ENCODE measurements around the gene FMNL2. TPM values are rescaled to one million over a fixed set of nuclear protein-coding genes. Genes with fewer than 3 reads are reported as not detected.
"Not testable (repeated sequence)": the region's sequence is repeated elsewhere in the genome, so short reads cannot be mapped to it uniquely, and the experiment has no call there.

The FMNL2 gene
- total RNA-seq, 5 donors from 2014 or later (not counting 1 experiment from before 2014, with no cell fraction given) = 0.63 to 0.96 (median 0.75) TPM

- H3K36me3 ChIP-seq (ENCODE audit: control insufficient read depth in 2 of 2, extremely low read depth in 1 of 2, insufficient read depth in 1 of 2, low read length in 1 of 2) = no peaks in the 10 kb centered on the region
- no peak overlapping the region for H3K27ac Mint-ChIP-seq
- peaks cover 1 to 2% of the 10 kb centered on the region in 2 donors for H3K27me3 Mint-ChIP-seq
- H3K4me3 ChIP-seq (ENCODE audit: control insufficient read depth in 1 of 2, extremely low read depth in 1 of 2, low read length in 1 of 2) = no peak overlapping the region
- peaks cover 0 to 4% (median 0%) of the 10 kb centered on the region in 3 donors for H3K9me3 Mint-ChIP-seq
- no peaks in the 10 kb centered on the region for H3K4me1 ChIP-seq (ENCODE audit: control insufficient read depth in 1 of 2, extremely low read depth in 1 of 2, insufficient read depth in 2 of 2, low read length in 2 of 2)
- H3K9me3 ChIP-seq = no peaks in the 10 kb centered on the region
- CTCF ChIA-PET = no interaction called here
- no peaks in the 10 kb centered on the region for H3K36me3 Mint-ChIP-seq
- H3K27me3 ChIP-seq (replicated peaks in 1 of 2; ENCODE audit: control insufficient read depth in 2 of 2, extremely low read depth in 1 of 2, insufficient read depth in 2 of 2, low read length in 1 of 2) = no peaks in the 10 kb centered on the region
- H3K27ac ChIP-seq (ENCODE audit: low read length) = no peak overlapping the region
- ATAC-seq (replicated peaks in 1 of 4) = no peak
- WGBS (ENCODE audit: insufficient coverage) = no CpG with 5 or more reads among the region's 1 CpG
- H3K4me1 Mint-ChIP-seq = no peaks in the 10 kb centered on the region
- DNase-seq = no peak
- POLR2A ChIA-PET = no interaction called here
- no peak overlapping the region for H3K4me3 Mint-ChIP-seq
These were observed 51.3 kb downstream of the FMNL2 start for GRCh38 chr2:152386266-152386665.

GRCh38 chr2:152387041-152387440, 52.1 kb downstream of the FMNL2 start:
- POLR2A ChIA-PET = interaction anchor here in 1 of 2 donors (0.6 kb wide), 1 partner anchor 564 kb away, joined by 14 read pairs; no protein-coding TSS in a partner anchor
- no peak overlapping the region for H3K4me3 ChIP-seq (ENCODE audit: control insufficient read depth in 1 of 2, extremely low read depth in 1 of 2, low read length in 1 of 2)
- no peaks in the 10 kb centered on the region for H3K36me3 ChIP-seq (ENCODE audit: control insufficient read depth in 2 of 2, extremely low read depth in 1 of 2, insufficient read depth in 1 of 2, low read length in 1 of 2)
- H3K4me1 ChIP-seq (ENCODE audit: control insufficient read depth in 1 of 2, extremely low read depth in 1 of 2, insufficient read depth in 2 of 2, low read length in 2 of 2) = no peaks in the 10 kb centered on the region
- Mint-ChIP-seq H3K4me3 (no peak overlapping the region), H3K9me3 (peaks cover 0 to 4% (median 0%) of the 10 kb centered on the region in 3 donors), H3K27ac (no peak overlapping the region), H3K36me3 (no peaks in the 10 kb centered on the region), H3K4me1 (no peaks in the 10 kb centered on the region), H3K27me3 (peaks cover 0 to 2% of the 10 kb centered on the region in 2 donors)
- no peaks in the 10 kb centered on the region for H3K27me3 ChIP-seq (replicated peaks in 1 of 2; ENCODE audit: control insufficient read depth in 2 of 2, extremely low read depth in 1 of 2, insufficient read depth in 2 of 2, low read length in 1 of 2)
- no CpG with 5 or more reads among the region's 1 CpG for whole genome bisulfite sequencing (ENCODE audit: insufficient coverage)
- ATAC-seq (replicated peaks in 1 of 4) (no peak), DNase-seq (no peak)
- no peak overlapping the region for H3K27ac ChIP-seq (ENCODE audit: low read length)
- no peaks in the 10 kb centered on the region for H3K9me3 ChIP-seq
- CTCF ChIA-PET = no interaction called here

GRCh38 chr2:152388269-152388668, 53.3 kb downstream of the FMNL2 start:
- WGBS (ENCODE audit: insufficient coverage) = 93% methylated on average over 4 of the region's 9 CpGs
- POLR2A ChIA-PET; H3K9me3 Mint-ChIP-seq; CTCF ChIA-PET; H3K27ac Mint-ChIP-seq; H3K9me3 ChIP-seq; H3K36me3 ChIP-seq (ENCODE audit: control insufficient read depth in 2 of 2, extremely low read depth in 1 of 2, insufficient read depth in 1 of 2, low read length in 1 of 2); H3K27me3 ChIP-seq (replicated peaks in 1 of 2; ENCODE audit: control insufficient read depth in 2 of 2, extremely low read depth in 1 of 2, insufficient read depth in 2 of 2, low read length in 1 of 2); H3K4me3 ChIP-seq (ENCODE audit: control insufficient read depth in 1 of 2, extremely low read depth in 1 of 2, low read length in 1 of 2); DNase-seq; ATAC-seq (replicated peaks in 1 of 4); H3K36me3 Mint-ChIP-seq; H3K4me1 Mint-ChIP-seq; H3K4me3 Mint-ChIP-seq; H3K27ac ChIP-seq (ENCODE audit: low read length); H3K4me1 ChIP-seq (ENCODE audit: control insufficient read depth in 1 of 2, extremely low read depth in 1 of 2, insufficient read depth in 2 of 2, low read length in 2 of 2); H3K27me3 Mint-ChIP-seq: not testable (repeated sequence)

GRCh38 chr2:152389483-152389882, 54.5 kb downstream of the FMNL2 start:
- Histone ChIP-seq H3K27me3 (replicated peaks in 1 of 2; ENCODE audit: control insufficient read depth in 2 of 2, extremely low read depth in 1 of 2, insufficient read depth in 2 of 2, low read length in 1 of 2) (peaks cover 0 to 3% of the 10 kb centered on the region in 2 experiments), H3K4me1 (ENCODE audit: control insufficient read depth in 1 of 2, extremely low read depth in 1 of 2, insufficient read depth in 2 of 2, low read length in 2 of 2) (no peaks in the 10 kb centered on the region), H3K4me3 (ENCODE audit: control insufficient read depth in 1 of 2, extremely low read depth in 1 of 2, low read length in 1 of 2) (no peak overlapping the region), H3K27ac (ENCODE audit: low read length) (no peak overlapping the region), H3K36me3 (ENCODE audit: control insufficient read depth in 2 of 2, extremely low read depth in 1 of 2, insufficient read depth in 1 of 2, low read length in 1 of 2) (no peaks in the 10 kb centered on the region), H3K9me3 (no peaks in the 10 kb centered on the region)
- H3K4me3 Mint-ChIP-seq = no peak overlapping the region
- no peak for ATAC-seq (replicated peaks in 1 of 4)
- 95% methylated on average over 17 of the region's 19 CpGs for WGBS (ENCODE audit: insufficient coverage)
- ChIA-PET CTCF (no interaction called here), POLR2A (no interaction called here)
- no peaks in the 10 kb centered on the region for H3K36me3 Mint-ChIP-seq
- no peaks in the 10 kb centered on the region for H3K27me3 Mint-ChIP-seq
- no peak for DNase-seq
- H3K4me1 Mint-ChIP-seq = no peaks in the 10 kb centered on the region
- no peak overlapping the region for H3K27ac Mint-ChIP-seq
- peaks cover 0 to 4% (median 0%) of the 10 kb centered on the region in 3 donors for H3K9me3 Mint-ChIP-seq

- H3K27me3 Mint-ChIP-seq = no peaks in the 10 kb centered on the region
These were observed 55.9 kb downstream of the FMNL2 start for GRCh38 chr2:152390837-152391236.

GRCh38 chr2:152391318-152391717, 56.3 kb downstream of the FMNL2 start:
- no peak overlapping the region for H3K4me3 Mint-ChIP-seq
- H3K36me3 ChIP-seq (ENCODE audit: control insufficient read depth in 2 of 2, extremely low read depth in 1 of 2, insufficient read depth in 1 of 2, low read length in 1 of 2) = no peaks in the 10 kb centered on the region
- POLR2A ChIA-PET = no interaction called here
- H3K4me3 ChIP-seq (ENCODE audit: control insufficient read depth in 1 of 2, extremely low read depth in 1 of 2, low read length in 1 of 2) = no peak overlapping the region
- H3K27me3 ChIP-seq (replicated peaks in 1 of 2; ENCODE audit: control insufficient read depth in 2 of 2, extremely low read depth in 1 of 2, insufficient read depth in 2 of 2, low read length in 1 of 2) = peaks cover 0 to 3% of the 10 kb centered on the region in 2 experiments
- WGBS (ENCODE audit: insufficient coverage) = no CpG with 5 or more reads among the region's 2 CpGs
- no peaks in the 10 kb centered on the region for H3K27me3 Mint-ChIP-seq
- no peak for ATAC-seq (replicated peaks in 1 of 4)
- H3K4me1 ChIP-seq (ENCODE audit: control insufficient read depth in 1 of 2, extremely low read depth in 1 of 2, insufficient read depth in 2 of 2, low read length in 2 of 2) = no peaks in the 10 kb centered on the region
- H3K36me3 Mint-ChIP-seq = no peaks in the 10 kb centered on the region
- H3K4me1 Mint-ChIP-seq = no peaks in the 10 kb centered on the region
- no peak for DNase-seq
- CTCF ChIA-PET = interaction anchor here in 1 of 2 donors (0.6 kb wide), 1 partner anchor 22 kb away, joined by 6 read pairs; no protein-coding TSS in a partner anchor
- no peaks in the 10 kb centered on the region for H3K9me3 ChIP-seq
- no peak overlapping the region for H3K27ac Mint-ChIP-seq
- no peak overlapping the region for H3K27ac ChIP-seq (ENCODE audit: low read length)
- peaks cover 0 to 4% (median 0%) of the 10 kb centered on the region in 3 donors for H3K9me3 Mint-ChIP-seq

More at GRCh38 chr2:152390837-152391236, 55.9 kb downstream of the FMNL2 start:
- ChIA-PET POLR2A (no interaction called here), CTCF (no interaction called here)
- Histone ChIP-seq H3K36me3 (ENCODE audit: control insufficient read depth in 2 of 2, extremely low read depth in 1 of 2, insufficient read depth in 1 of 2, low read length in 1 of 2) (no peaks in the 10 kb centered on the region), H3K27ac (ENCODE audit: low read length) (no peak overlapping the region), H3K9me3 (no peaks in the 10 kb centered on the region), H3K4me3 (ENCODE audit: control insufficient read depth in 1 of 2, extremely low read depth in 1 of 2, low read length in 1 of 2) (no peak overlapping the region), H3K4me1 (ENCODE audit: control insufficient read depth in 1 of 2, extremely low read depth in 1 of 2, insufficient read depth in 2 of 2, low read length in 2 of 2) (no peaks in the 10 kb centered on the region), H3K27me3 (replicated peaks in 1 of 2; ENCODE audit: control insufficient read depth in 2 of 2, extremely low read depth in 1 of 2, insufficient read depth in 2 of 2, low read length in 1 of 2) (peaks cover 0 to 3% of the 10 kb centered on the region in 2 experiments)
- whole genome bisulfite sequencing (ENCODE audit: insufficient coverage) = no CpG with 5 or more reads among the region's 2 CpGs
- no peak overlapping the region for H3K27ac Mint-ChIP-seq
- DNase-seq = no peak
- H3K9me3 Mint-ChIP-seq = peaks cover 0 to 4% (median 0%) of the 10 kb centered on the region in 3 donors
- H3K4me1 Mint-ChIP-seq = no peaks in the 10 kb centered on the region
- H3K36me3 Mint-ChIP-seq = no peaks in the 10 kb centered on the region
- no peak for ATAC-seq (replicated peaks in 1 of 4)
- H3K4me3 Mint-ChIP-seq = no peak overlapping the region

GRCh38 chr2:152393377-152393776, 58.4 kb downstream of the FMNL2 start:
- no peak overlapping the region for H3K27ac ChIP-seq (ENCODE audit: low read length)
- H3K9me3 ChIP-seq = no peaks in the 10 kb centered on the region
- Mint-ChIP-seq H3K36me3 (no peaks in the 10 kb centered on the region), H3K4me1 (no peaks in the 10 kb centered on the region), H3K27ac (no peak overlapping the region), H3K9me3 (peaks cover 0 to 4% (median 0%) of the 10 kb centered on the region in 3 donors), H3K4me3 (no peak overlapping the region), H3K27me3 (peaks cover 0 to 7% of the 10 kb centered on the region in 2 donors)
- peaks cover 0 to 3% of the 10 kb centered on the region in 2 experiments for H3K27me3 ChIP-seq (replicated peaks in 1 of 2; ENCODE audit: control insufficient read depth in 2 of 2, extremely low read depth in 1 of 2, insufficient read depth in 2 of 2, low read length in 1 of 2)
- POLR2A ChIA-PET = no interaction called here
- ATAC-seq (replicated peaks in 1 of 4) (no peak), DNase-seq (no peak)
- H3K4me1 ChIP-seq (ENCODE audit: control insufficient read depth in 1 of 2, extremely low read depth in 1 of 2, insufficient read depth in 2 of 2, low read length in 2 of 2) = no peaks in the 10 kb centered on the region
- CTCF ChIA-PET = no interaction called here
- H3K36me3 ChIP-seq (ENCODE audit: control insufficient read depth in 2 of 2, extremely low read depth in 1 of 2, insufficient read depth in 1 of 2, low read length in 1 of 2) = no peaks in the 10 kb centered on the region
- H3K4me3 ChIP-seq (ENCODE audit: control insufficient read depth in 1 of 2, extremely low read depth in 1 of 2, low read length in 1 of 2) = no peak overlapping the region
- WGBS (ENCODE audit: insufficient coverage) = no CpG with 5 or more reads among the region's 1 CpG
